GM19328 (cell line): ENCODE measurements around the gene JAZF1.

Experiments
- ATAC-seq: cut with Tn5 transposase; IDR thresholded peaks from one replicate; pipeline ENCODE4 v1.9.1; 2021; ENCODE audit warnings: mild to moderate bottlenecking, moderate library complexity; ENCODE audit not compliant: unreplicated experiment

Gene JAZF1

GRCh38 chr7:27950123-27950522 lies 230.5 kb downstream of the JAZF1 start:
- ATAC-seq, result no peak

GRCh38 chr7:27948861-27949260 lies 231.7 kb downstream of the JAZF1 start:
- no peak for ATAC-seq

GRCh38 chr7:27947586-27948278 lies 232.9 kb downstream of the JAZF1 start:
- no peak for ATAC-seq

GRCh38 chr7:27946351-27946750 lies 234.2 kb downstream of the JAZF1 start:
- no peak for ATAC-seq

- ATAC-seq, result no peak
These were observed 235.4 kb downstream of the JAZF1 start for GRCh38 chr7:27945058-27945795.

- ATAC-seq, result no peak
These were observed 236.0 kb downstream of the JAZF1 start for GRCh38 chr7:27944643-27945042.

GRCh38 chr7:27943241-27943640 lies 237.4 kb downstream of the JAZF1 start:
- no peak for ATAC-seq

- ATAC-seq, result no peak
These were observed 237.9 kb downstream of the JAZF1 start for GRCh38 chr7:27942711-27943110.

- ATAC-seq, result no peak
These were observed 239.1 kb downstream of the JAZF1 start for GRCh38 chr7:27941522-27941921.

- no peak for ATAC-seq
These were observed 240.3 kb downstream of the JAZF1 start for GRCh38 chr7:27940341-27940740.

- ATAC-seq, result no peak
These were observed 240.7 kb downstream of the JAZF1 start for GRCh38 chr7:27939893-27940292.

GRCh38 chr7:27936768-27937102 lies 243.9 kb downstream of the JAZF1 start:
- no peak for ATAC-seq

- no peak for ATAC-seq
These were observed 244.4 kb downstream of the JAZF1 start for GRCh38 chr7:27936047-27936767.

GRCh38 chr7:27933671-27934565 lies 246.7 kb downstream of the JAZF1 start:
- ATAC-seq, result no peak

GRCh38 chr7:27930910-27931476 lies 249.6 kb downstream of the JAZF1 start:
- no peak for ATAC-seq

- ATAC-seq, result no peak
These were observed 251.5 kb downstream of the JAZF1 start for GRCh38 chr7:27929127-27929526.

- ATAC-seq, result no peak
These were observed 252.6 kb downstream of the JAZF1 start for GRCh38 chr7:27928001-27928400.

GRCh38 chr7:27925573-27926201 lies 254.9 kb downstream of the JAZF1 start:
- peak; percentile 46 for ATAC-seq

GRCh38 chr7:27923642-27923980 lies 257.0 kb downstream of the JAZF1 start:
- no peak for ATAC-seq

- peak; percentile 44 for ATAC-seq
These were observed 257.5 kb downstream of the JAZF1 start for GRCh38 chr7:27922907-27923641.
